Prostate gland (tissue), 2 donors: ENCODE data around the gene NAGPA.

ENCODE experiments used
- CTCF ChIP-seq, 4 experiments: fragments of 200-600 bp in 2 of 4; fragments of 450-650 bp in 2 of 4; sonication (generic) in 2 of 4; IDR thresholded peaks; 1 replicate in 3 of 4; 2 replicates in 1 of 4; pipeline ENCODE4 v1.5.1; 2016 to 2019; ENCODE audit warnings: antibody characterized with exemption in 4 of 4, mild to moderate bottlenecking in 2 of 4, moderate library complexity in 2 of 4
- POLR2A ChIP-seq: fragments of 450-650 bp; IDR thresholded peaks from one replicate; pipeline ENCODE4 v1.6.1; 2016; ENCODE audit warnings: antibody characterized with exemption, mild to moderate bottlenecking
- POLR2AphosphoS5 ChIP-seq: sonication (generic); formaldehyde crosslinking; IDR thresholded peaks from one replicate; pipeline ENCODE4 v1.6.1; 2017; ENCODE audit warnings: antibody characterized with exemption

- TF ChIP-seq POLR2A, result no peak
- no peak for TF ChIP-seq CTCF (IDR thresholded peaks at IDR 0.05)
- TF ChIP-seq POLR2AphosphoS5, result no peak
These were observed 16.6 kb downstream of the NAGPA start for GRCh38 chr16:5016967-5017677.
